ENCODE data around the gene RPL13A. TPM values are rescaled to one million over a fixed set of nuclear protein-coding genes. Genes with fewer than 3 reads are reported as not detected.

Gene RPL13A
- total and polyA plus RNA-seq, 2 experiments from 2014 or later, result 2,105 to 2,412 TPM

DNA sequence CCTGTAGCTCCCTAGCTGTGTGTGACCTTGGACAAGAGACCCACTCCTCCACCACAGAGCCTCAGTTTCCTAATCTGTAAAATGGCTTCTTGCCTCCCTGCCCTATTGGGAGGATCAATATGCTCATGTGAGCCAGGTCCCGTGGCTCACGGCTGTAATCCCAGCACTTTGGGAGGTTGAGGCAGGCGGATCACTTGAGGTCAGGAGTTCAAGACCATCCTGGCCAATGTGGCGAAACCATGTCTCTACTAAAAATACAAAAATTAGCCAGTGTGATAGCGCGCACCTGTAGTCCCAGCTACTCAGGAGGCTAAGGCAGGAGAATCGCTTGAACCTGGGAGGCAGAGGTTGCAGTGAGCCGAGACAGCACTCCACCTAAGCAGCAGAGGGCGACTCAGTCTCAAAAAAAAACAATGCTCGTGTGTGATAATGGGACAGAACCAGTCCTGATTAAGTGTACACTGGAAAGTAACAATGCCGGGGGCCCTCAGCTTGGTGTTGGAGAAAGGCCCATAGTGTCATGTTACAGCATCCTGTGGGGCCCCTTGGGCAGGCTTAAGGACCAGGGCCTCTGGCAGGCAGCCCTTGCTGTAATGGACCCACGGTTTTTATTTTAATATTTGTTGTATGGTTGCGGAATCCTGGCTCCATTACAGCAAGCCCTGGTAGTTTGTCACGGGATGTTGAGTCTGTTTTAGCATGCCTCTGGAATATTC, 15.6 kb downstream of the RPL13A start:
- no peak overlapping the region for H3K27ac Mint-ChIP-seq
- ATAC-seq, result no peak
- Histone ChIP-seq H4K20me1 (replicated peaks; ENCODE audit: insufficient read depth) (peaks cover 12% of the 10 kb centered on the region), H3K36me3 (ENCODE audit: insufficient read depth) (peaks cover 14% of the 10 kb centered on the region), H3K27ac (ENCODE audit: low read depth) (no peak overlapping the region), H2AFZ (no peak overlapping the region), H3K9me2 (ENCODE audit: insufficient read depth) (no peaks in the 10 kb centered on the region), H3K4me3 (no peak overlapping the region), H3K4me1 (ENCODE audit: insufficient read depth) (peaks cover 32% of the 10 kb centered on the region), H3K27me3 (ENCODE audit: insufficient read depth) (no peaks in the 10 kb centered on the region), H3K79me2 (replicated peaks; ENCODE audit: insufficient read depth) (peaks cover 8% of the 10 kb centered on the region), H3K4me2 (0 out of 2 replicates have a peak overlapping the region, but pooled peaks have one; percentile 24), H3F3A (replicated peaks; ENCODE audit: low read depth) (peaks cover 31% of the 10 kb centered on the region)
- peaks cover 24% of the 10 kb centered on the region for H3K36me3 Mint-ChIP-seq (ENCODE audit: low read depth)
- no peak overlapping the region for H3K4me3 Mint-ChIP-seq
- no peaks in the 10 kb centered on the region for H3K9me3 Mint-ChIP-seq
- TF ChIP-seq ZNF331 (CRISPR knock-in tag; IDR thresholded peaks at IDR 0.05; ENCODE audit: low read depth) (no peak), CTCF (conservative IDR thresholded peaks at IDR 0.05; ENCODE audit: low read depth in 2 of 2) (peak; percentile 63 to 75), CREB1 (CRISPR knock-in tag; IDR thresholded peaks at IDR 0.05; ENCODE audit: low read depth) (no peak)
- peaks cover 17% of the 10 kb centered on the region for H3K27me3 Mint-ChIP-seq (ENCODE audit: insufficient read depth, low read depth, poor library complexity)
- DNase-seq (ENCODE audit: low spot score), result peak; percentile 58
- H3K4me1 Mint-ChIP-seq, result peaks cover 24% of the 10 kb centered on the region

DNA sequence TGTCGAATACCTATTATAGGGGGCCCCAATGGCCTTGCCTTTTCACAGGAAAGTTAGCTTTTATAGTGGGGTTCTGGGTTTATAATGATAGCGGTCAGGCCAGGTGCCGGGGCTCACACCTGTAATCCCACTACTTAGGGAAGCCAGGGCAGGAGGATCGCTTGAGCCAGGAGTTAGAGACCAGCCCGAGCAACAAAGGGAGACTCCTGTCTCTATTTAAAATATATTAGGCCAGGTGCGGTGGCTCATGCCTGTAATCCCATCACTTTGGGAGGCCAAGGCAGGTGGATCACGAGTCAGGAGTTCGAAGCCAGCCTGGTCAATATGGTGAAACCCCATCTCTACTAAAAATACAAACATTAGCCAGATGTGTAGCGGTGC, 16.2 kb downstream of the RPL13A start:
- Histone ChIP-seq H3K4me3 (no peak overlapping the region), H2AFZ (no peak overlapping the region), H4K20me1 (replicated peaks; ENCODE audit: insufficient read depth) (peaks cover 6% of the 10 kb centered on the region; the same call in 1 of the 2 replicates), H3F3A (replicated peaks; ENCODE audit: low read depth) (peaks cover 25% of the 10 kb centered on the region), H3K36me3 (ENCODE audit: insufficient read depth) (peaks cover 9% of the 10 kb centered on the region), H3K4me1 (ENCODE audit: insufficient read depth) (peaks cover 26% of the 10 kb centered on the region), H3K27me3 (ENCODE audit: insufficient read depth) (no peaks in the 10 kb centered on the region), H3K4me2 (0 out of 2 replicates have a peak overlapping the region, but pooled peaks have one; percentile 24), H3K27ac (ENCODE audit: low read depth) (no peak overlapping the region), H3K9me2 (ENCODE audit: insufficient read depth) (no peaks in the 10 kb centered on the region), H3K79me2 (replicated peaks; ENCODE audit: insufficient read depth) (peaks cover 3% of the 10 kb centered on the region; the same call in 1 of the 2 replicates)
- peaks cover 22% of the 10 kb centered on the region for H3K4me1 Mint-ChIP-seq
- peaks cover 19% of the 10 kb centered on the region for H3K36me3 Mint-ChIP-seq (ENCODE audit: low read depth)
- DNase-seq (ENCODE audit: low spot score), result no peak
- no peak overlapping the region for H3K27ac Mint-ChIP-seq
- H3K27me3 Mint-ChIP-seq (ENCODE audit: insufficient read depth, low read depth, poor library complexity), result peaks cover 20% of the 10 kb centered on the region
- H3K9me3 Mint-ChIP-seq, result no peaks in the 10 kb centered on the region; the same call in 2 of the 3 replicates
- ATAC-seq, result no peak
- no peak overlapping the region for H3K4me3 Mint-ChIP-seq
- TF ChIP-seq EZH2phosphoT487 (IDR thresholded peaks at IDR 0.05; ENCODE audit: unreplicated experiment) (no peak), ZNF331 (CRISPR knock-in tag; IDR thresholded peaks at IDR 0.05; ENCODE audit: low read depth) (no peak), REST (IDR thresholded peaks at IDR 0.05; ENCODE audit: unreplicated experiment) (no peak), JUNB (IDR thresholded peaks at IDR 0.05; ENCODE audit: unreplicated experiment) (no peak), EZH2 (IDR thresholded peaks at IDR 0.05; ENCODE audit: low read depth, unreplicated experiment) (no peak), CREB1 (CRISPR knock-in tag; IDR thresholded peaks at IDR 0.05; ENCODE audit: low read depth) (no peak), ETS1 (IDR thresholded peaks at IDR 0.05) (no peak)

Measured in GM23338 (cell line).